GM19372 (cell line): ENCODE results near the gene MACF1.
"Not testable (repeated sequence)": the region's sequence is repeated elsewhere in the genome, so short reads cannot be mapped to it uniquely, and the experiment has no call there.

ENCODE experiments used
- ATAC-seq: cut with Tn5 transposase; IDR thresholded peaks from one replicate; pipeline ENCODE4 v1.9.1; 2021; ENCODE audit warnings: mild to moderate bottlenecking, low read depth, moderate library complexity; ENCODE audit not compliant: unreplicated experiment

MACF1 gene

DNA sequence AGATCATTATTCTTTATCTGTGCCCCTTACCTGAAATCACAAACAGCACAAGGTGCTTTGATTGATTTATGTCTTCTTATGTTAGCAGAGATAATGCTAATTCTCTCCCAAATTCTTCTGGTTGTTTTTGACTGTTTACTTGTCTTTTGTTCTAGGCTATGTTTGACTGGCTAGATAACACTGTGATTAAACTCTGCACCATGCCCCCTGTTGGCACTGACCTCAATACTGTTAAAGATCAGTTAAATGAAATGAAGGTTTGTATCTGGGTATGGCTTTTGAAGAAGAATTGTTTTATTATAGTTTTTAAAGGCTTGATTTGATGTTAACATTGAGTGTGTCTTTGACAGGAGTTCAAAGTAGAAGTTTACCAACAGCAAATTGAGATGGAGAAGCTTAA, 237.3 kb downstream of the MACF1 start:
- ATAC-seq = no peak

- no peak for ATAC-seq
Observed at GRCh38 chr1:39445573-39445972, 241.1 kb downstream of the MACF1 start.

DNA sequence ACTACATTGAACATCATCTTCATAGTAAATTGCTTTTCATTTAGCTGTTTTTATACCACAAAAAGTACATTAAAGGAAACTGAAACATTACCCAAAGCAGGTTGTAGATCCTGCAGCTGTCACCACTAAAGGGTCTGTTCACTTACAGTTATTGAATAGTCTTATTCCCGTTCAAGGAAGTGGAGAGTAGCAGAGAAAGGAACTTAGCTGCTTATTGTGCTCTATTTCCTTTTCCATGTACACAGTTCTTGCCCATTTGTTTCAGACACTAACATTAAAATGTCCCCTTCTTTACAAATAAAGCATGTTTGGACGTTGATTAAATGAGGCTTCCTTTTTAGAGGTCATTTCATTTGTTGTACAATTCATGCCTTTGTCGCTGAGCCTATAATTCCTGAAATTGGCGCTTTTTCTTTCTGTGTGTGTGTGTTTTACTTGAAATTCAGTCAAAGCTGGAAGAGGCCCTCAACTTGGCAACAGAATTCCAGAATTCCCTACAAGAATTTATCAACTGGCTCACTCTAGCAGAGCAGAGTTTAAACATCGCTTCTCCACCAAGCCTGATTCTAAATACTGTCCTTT, 242.6 kb downstream of the MACF1 start:
- ATAC-seq = no peak

DNA sequence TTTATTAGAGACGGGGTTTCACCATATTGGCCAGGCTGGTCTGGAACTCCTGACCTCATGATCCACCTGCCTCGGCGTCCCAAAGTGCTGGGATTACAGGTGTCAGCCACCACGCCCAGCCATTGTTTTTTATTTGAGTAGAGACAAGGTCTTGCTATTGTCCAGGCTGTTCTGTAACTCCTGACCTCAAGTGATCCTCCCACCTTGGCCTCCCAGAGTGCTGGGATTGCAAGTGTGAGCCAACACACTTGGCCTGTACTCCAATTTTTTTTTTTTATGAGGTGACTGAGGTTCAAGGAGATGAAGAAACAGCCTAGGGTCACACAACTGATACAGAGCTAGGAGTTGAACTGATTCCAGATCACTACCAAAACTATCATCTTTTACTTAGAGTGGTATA, 245.5 kb downstream of the MACF1 start:
- not testable (repeated sequence) for ATAC-seq

- ATAC-seq = no peak
Observed at GRCh38 chr1:39450956-39451606, 246.6 kb downstream of the MACF1 start.

- no peak for ATAC-seq
Observed at GRCh38 chr1:39452081-39452480, 247.6 kb downstream of the MACF1 start.

DNA sequence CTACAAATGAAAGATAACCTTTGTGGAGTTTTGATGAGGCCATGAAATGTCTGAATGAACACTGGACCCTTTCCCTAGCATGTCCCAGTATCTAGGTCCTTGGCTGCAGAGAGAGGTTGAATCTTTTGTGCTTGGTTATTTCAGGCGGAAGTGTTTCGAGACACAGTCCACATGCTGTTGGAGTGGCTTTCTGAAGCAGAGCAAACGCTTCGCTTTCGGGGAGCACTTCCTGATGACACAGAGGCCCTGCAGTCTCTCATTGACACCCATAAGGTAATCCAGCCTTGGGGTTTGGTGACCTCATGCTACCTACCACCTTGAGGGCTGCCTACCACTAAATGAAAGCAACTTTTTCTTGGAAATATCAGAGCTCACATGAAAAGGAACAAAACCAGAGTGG, 248.0 kb downstream of the MACF1 start:
- ATAC-seq = no peak

GRCh38 chr1:39453603-39454002, 249.1 kb downstream of the MACF1 start:
- no peak for ATAC-seq

- no peak for ATAC-seq
Observed at GRCh38 chr1:39458991-39459390, 254.5 kb downstream of the MACF1 start.

- no peak for ATAC-seq
Observed at GRCh38 chr1:39462074-39462473, 257.6 kb downstream of the MACF1 start.

- ATAC-seq = no peak
Observed at GRCh38 chr1:39466413-39467107, 262.1 kb downstream of the MACF1 start.

DNA sequence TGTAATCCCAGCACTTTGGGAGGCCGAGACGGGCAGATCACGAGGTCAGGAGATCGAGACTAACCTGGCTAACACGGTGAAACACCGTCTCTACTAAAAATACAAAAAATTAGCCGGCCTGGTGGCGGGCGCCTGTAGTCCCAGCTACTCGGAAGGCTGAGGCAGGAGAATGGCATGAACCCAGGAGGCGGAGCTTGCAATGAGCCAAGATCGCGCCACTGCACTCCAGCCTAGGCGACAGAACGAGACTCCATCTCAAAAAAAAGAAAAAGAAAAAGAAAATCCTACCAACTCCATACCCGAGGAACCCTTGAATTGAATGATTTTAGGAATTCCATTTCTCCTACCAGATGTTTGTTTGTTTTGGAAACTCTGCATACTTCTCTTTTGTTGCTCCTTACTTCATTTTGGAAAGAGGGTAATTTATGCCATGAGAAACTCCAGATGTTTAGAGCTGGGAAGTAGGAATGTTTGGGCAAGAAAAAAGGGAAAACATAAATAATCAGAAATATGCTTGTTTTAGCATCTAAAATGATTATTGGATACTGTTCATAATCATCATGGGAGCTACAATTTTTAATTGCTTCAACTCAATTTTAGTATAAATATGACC, 262.7 kb downstream of the MACF1 start:
- ATAC-seq = not testable (repeated sequence)

- ATAC-seq = no peak
Observed at GRCh38 chr1:39469150-39469549, 264.7 kb downstream of the MACF1 start.

DNA sequence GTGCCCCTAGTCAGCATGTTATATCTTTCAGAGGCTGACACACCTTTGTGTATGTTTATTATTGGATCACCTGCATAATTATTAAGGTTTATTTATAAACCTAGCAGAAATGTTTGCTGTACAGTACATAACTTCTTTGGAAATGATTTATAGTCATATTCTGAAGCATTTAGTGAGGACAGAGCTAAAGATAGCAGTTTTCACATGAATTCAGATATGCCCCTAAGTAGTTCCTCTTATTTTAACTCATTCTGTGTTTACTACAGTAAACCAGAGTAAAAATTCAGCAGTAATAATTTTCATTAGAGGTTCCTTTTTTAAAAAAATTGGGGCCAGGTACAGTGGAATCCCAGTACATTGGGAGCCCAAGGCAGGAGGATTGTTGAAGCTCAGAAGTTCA, 265.5 kb downstream of the MACF1 start:
- no peak for ATAC-seq

GRCh38 chr1:39472826-39473225, 268.3 kb downstream of the MACF1 start:
- no peak for ATAC-seq

DNA sequence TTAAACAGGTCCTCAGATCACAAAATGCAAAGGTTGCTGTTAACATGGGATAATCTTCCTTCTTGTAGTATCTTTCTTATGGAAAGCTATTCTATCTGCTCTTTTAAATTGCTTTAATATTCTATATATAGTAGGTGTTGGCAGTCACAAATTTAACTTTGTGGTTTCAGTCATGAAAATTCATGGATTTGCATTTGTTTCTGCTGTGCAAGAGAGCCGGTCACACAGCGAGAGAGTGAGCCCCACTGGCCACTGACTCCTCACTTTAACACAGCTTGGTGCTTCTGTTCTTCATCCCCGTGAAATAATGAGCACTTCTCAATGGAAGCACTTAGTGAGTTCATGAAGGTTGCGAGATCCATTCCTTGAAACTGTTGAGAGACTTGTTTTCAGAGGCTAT, 268.8 kb downstream of the MACF1 start:
- ATAC-seq = no peak

DNA sequence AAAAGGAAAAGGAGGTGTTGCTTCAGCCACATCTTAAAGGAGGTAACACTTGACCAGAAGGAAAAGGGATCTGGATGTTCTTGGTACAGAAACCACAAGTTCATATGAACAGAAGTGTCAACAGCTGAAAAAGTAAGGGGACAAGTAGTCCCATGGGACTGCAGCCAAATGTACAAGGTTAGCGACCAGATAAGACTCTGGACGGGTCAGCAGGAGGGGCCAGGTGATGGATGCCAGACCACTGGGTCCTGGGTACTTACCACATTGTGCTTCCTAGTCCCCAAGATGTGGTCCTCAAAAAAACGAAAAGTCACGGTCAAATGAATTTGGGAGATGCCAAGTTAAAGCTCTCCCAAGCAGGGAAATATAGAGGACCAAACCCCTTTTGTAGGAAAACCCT, 270.3 kb downstream of the MACF1 start:
- no peak for ATAC-seq

- ATAC-seq = not testable (repeated sequence)
Observed at GRCh38 chr1:39475551-39475950, 271.1 kb downstream of the MACF1 start.

- ATAC-seq = no peak
Observed at GRCh38 chr1:39478126-39478915, 273.8 kb downstream of the MACF1 start.

- no peak for ATAC-seq
Observed at GRCh38 chr1:39481289-39481688, 276.8 kb downstream of the MACF1 start.

GRCh38 chr1:39483276-39483675, 278.8 kb downstream of the MACF1 start:
- no peak for ATAC-seq
